ENCODE results near the gene SNPH.

The SNPH gene

GRCh38 chr20:1308702-1309095 is 42.6 kb downstream of the SNPH start:
- no peak for TF ChIP-seq ZFX (IDR thresholded peaks at IDR 0.05; ENCODE audit: borderline replicate concordance)
- TF ChIP-seq, protein P1, sequence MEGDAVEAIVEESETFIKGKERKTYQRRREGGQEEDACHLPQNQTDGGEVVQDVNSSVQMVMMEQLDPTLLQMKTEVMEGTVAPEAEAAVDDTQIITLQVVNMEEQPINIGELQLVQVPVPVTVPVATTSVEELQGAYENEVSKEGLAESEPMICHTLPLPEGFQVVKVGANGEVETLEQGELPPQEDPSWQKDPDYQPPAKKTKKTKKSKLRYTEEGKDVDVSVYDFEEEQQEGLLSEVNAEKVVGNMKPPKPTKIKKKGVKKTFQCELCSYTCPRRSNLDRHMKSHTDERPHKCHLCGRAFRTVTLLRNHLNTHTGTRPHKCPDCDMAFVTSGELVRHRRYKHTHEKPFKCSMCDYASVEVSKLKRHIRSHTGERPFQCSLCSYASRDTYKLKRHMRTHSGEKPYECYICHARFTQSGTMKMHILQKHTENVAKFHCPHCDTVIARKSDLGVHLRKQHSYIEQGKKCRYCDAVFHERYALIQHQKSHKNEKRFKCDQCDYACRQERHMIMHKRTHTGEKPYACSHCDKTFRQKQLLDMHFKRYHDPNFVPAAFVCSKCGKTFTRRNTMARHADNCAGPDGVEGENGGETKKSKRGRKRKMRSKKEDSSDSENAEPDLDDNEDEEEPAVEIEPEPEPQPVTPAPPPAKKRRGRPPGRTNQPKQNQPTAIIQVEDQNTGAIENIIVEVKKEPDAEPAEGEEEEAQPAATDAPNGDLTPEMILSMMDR (IDR thresholded peaks at IDR 0.05) = no peak
- no peak overlapping the region for H3K27ac ChIP-seq

GRCh38 chr20:1309439-1309847 is 43.3 kb downstream of the SNPH start:
- H3K27ac ChIP-seq = no peak overlapping the region
- TF ChIP-seq, protein P1 (IDR thresholded peaks at IDR 0.05) = no peak
- no peak for TF ChIP-seq ZFX (IDR thresholded peaks at IDR 0.05; ENCODE audit: borderline replicate concordance)

DNA sequence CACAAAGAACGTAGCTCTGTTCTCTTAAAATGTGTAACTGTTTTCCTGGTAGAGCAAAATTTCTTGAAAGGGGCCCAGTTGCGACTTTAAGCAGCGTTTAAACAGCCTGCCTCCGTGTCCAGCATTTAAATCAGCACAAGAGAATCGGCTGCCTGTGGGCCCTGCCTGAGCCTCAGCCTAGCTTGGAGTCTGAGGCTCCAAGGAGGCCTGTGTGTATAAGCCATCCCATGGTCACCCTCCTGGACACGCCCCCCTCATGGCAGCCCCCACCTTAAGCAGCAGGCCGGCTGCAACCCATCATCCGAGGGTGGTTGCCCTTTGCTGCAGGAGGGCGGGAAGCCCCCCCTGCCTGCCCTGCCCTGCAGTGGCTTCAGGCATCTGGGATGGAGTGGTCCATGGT is 44.0 kb downstream of the SNPH start:
- TF ChIP-seq, protein P1 (IDR thresholded peaks at IDR 0.05) = no peak
- TF ChIP-seq ZFX (IDR thresholded peaks at IDR 0.05; ENCODE audit: borderline replicate concordance) = no peak
- H3K27ac ChIP-seq = no peak overlapping the region

- TF ChIP-seq, protein P1 (IDR thresholded peaks at IDR 0.05) = no peak
- TF ChIP-seq ZFX (IDR thresholded peaks at IDR 0.05; ENCODE audit: borderline replicate concordance) = no peak
- no peak overlapping the region for H3K27ac ChIP-seq
These were observed 44.6 kb downstream of the SNPH start for GRCh38 chr20:1310506-1311190.

- TF ChIP-seq ZFX (IDR thresholded peaks at IDR 0.05; ENCODE audit: borderline replicate concordance) = no peak
- TF ChIP-seq, protein P1 (IDR thresholded peaks at IDR 0.05) = no peak
- H3K27ac ChIP-seq = no peak overlapping the region
These were observed 46.2 kb downstream of the SNPH start for GRCh38 chr20:1312308-1312707.

DNA sequence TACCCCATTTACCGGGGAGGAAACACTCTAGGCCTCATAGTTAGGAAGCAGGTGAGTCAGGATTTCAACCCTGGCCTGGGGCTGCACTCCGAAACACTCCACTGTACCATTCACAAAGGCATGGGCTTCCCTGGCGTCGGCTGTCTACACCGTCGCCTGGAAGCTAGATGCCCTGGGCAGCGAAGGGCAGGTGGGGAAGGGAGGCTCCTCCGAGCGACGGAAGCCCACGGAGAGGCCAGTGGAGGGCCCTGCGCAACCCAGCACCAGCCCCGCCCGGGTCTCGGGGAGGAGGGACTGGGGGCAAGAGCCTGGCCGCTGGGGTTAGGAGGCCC is 46.8 kb downstream of the SNPH start:
- no peak overlapping the region for H3K27ac ChIP-seq
- no peak for TF ChIP-seq ZFX (IDR thresholded peaks at IDR 0.05; ENCODE audit: borderline replicate concordance)
- TF ChIP-seq, protein P1 (IDR thresholded peaks at IDR 0.05) = no peak

GRCh38 chr20:1313236-1313964 is 47.3 kb downstream of the SNPH start:
- no peak for TF ChIP-seq ZFX (IDR thresholded peaks at IDR 0.05; ENCODE audit: borderline replicate concordance)
- TF ChIP-seq, protein P1 (IDR thresholded peaks at IDR 0.05) = peak; percentile 95
- no peak overlapping the region for H3K27ac ChIP-seq
